ENCODE data around the gene SVIL.

Gene SVIL, protein sequence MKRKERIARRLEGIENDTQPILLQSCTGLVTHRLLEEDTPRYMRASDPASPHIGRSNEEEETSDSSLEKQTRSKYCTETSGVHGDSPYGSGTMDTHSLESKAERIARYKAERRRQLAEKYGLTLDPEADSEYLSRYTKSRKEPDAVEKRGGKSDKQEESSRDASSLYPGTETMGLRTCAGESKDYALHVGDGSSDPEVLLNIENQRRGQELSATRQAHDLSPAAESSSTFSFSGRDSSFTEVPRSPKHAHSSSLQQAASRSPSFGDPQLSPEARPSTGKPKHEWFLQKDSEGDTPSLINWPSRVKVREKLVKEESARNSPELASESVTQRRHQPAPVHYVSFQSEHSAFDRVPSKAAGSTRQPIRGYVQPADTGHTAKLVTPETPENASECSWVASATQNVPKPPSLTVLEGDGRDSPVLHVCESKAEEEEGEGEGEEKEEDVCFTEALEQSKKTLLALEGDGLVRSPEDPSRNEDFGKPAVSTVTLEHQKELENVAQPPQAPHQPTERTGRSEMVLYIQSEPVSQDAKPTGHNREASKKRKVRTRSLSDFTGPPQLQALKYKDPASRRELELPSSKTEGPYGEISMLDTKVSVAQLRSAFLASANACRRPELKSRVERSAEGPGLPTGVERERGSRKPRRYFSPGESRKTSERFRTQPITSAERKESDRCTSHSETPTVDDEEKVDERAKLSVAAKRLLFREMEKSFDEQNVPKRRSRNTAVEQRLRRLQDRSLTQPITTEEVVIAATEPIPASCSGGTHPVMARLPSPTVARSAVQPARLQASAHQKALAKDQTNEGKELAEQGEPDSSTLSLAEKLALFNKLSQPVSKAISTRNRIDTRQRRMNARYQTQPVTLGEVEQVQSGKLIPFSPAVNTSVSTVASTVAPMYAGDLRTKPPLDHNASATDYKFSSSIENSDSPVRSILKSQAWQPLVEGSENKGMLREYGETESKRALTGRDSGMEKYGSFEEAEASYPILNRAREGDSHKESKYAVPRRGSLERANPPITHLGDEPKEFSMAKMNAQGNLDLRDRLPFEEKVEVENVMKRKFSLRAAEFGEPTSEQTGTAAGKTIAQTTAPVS (N-terminal part only)

GRCh38 chr10:29634764-29635625 lies at the start of gene SVIL:
Gene SVIL (minus strand): TSS chr10:29634971. CDS start chr10:29555058, 79,913 bp downstream.
- peak; percentile 61 for DNase-seq (ENCODE audit: low spot score)
- CTCF ChIA-PET, result interaction anchor here (0.5 to 0.7 kb wide), 3 partner anchors 17 to 1090 kb away, joined by 3 to 5 read pairs (median 3); no protein-coding TSS in a partner anchor
- POLR2A ChIA-PET (ENCODE audit: low non-redundant PET), result no interaction called here
- TF ChIP-seq, protein P1, sequence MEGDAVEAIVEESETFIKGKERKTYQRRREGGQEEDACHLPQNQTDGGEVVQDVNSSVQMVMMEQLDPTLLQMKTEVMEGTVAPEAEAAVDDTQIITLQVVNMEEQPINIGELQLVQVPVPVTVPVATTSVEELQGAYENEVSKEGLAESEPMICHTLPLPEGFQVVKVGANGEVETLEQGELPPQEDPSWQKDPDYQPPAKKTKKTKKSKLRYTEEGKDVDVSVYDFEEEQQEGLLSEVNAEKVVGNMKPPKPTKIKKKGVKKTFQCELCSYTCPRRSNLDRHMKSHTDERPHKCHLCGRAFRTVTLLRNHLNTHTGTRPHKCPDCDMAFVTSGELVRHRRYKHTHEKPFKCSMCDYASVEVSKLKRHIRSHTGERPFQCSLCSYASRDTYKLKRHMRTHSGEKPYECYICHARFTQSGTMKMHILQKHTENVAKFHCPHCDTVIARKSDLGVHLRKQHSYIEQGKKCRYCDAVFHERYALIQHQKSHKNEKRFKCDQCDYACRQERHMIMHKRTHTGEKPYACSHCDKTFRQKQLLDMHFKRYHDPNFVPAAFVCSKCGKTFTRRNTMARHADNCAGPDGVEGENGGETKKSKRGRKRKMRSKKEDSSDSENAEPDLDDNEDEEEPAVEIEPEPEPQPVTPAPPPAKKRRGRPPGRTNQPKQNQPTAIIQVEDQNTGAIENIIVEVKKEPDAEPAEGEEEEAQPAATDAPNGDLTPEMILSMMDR (conservative IDR thresholded peaks at IDR 0.05; ENCODE audit: low read depth), result no peak
- H3K27ac ChIP-seq, result peak within 1 kb of the TSS; percentile 95

DNA sequence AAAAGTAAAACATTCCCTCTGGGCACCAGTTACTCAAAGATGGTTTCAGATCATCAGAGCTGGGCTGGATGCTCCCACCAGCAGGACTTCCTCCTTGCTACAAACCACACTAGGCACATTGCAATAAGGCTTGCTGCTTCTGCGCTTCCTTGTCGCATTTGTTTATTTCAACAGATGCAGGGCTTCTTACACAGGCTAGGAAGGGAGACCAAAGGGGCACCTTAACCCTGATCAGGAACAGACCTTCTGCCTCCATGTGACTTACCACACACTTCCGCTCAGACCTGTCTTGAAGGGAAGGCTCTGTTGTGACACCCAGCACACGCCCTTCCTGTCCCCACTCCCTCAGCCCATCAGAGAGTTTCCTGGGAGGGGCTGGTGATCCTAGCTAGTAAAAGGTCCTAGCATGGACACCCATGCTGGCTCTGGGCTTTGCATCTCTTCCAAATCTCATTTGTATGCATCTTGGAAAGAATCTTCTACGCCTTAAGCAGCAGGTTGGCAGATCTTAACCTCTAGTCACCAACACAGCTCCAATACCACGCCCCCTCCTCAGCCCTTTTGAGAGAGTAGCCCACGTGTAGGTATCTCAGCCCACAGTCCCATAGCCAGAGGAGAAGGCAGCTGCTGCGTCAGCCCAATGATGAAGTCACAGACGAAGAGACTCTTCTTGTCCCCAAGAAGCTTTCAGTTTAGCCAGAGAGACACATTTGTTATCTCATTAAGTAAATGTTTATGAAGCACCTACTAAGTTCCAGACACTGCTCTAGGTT lies 47.1 kb upstream of the SVIL start:
- no peak for DNase-seq (ENCODE audit: low spot score)
- ChIA-PET CTCF (no interaction called here), POLR2A (ENCODE audit: low non-redundant PET) (no interaction called here)
- TF ChIP-seq, protein P1 (conservative IDR thresholded peaks at IDR 0.05; ENCODE audit: low read depth), result no peak
- peak overlapping the region; percentile 16; the same call in 1 of the 2 replicates for H3K27ac ChIP-seq

DNA sequence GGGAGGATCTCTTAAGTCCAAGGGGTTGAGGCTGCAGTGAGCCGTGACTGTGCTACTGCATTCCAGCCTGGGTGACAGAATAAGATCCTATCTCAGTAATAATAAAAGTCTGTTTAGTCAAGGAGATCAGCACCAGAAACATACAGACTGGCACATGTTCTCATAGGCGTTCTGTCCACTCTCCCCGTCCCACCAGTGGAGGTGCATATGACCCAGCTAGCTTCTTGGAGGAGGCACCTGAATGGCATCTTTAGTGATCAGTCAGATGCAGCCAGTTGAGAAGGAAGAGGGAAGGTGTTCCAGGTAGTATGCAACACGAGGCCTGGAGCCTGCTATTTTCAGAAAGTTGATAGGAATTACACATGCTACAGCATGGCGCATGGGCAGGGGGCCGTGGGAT lies 45.3 kb upstream of the SVIL start:
- DNase-seq (ENCODE audit: low spot score), result no peak
- TF ChIP-seq, protein P1 (conservative IDR thresholded peaks at IDR 0.05; ENCODE audit: low read depth), result no peak
- ChIA-PET CTCF (no interaction called here), POLR2A (ENCODE audit: low non-redundant PET) (no interaction called here)
- no peak overlapping the region for H3K27ac ChIP-seq

DNA sequence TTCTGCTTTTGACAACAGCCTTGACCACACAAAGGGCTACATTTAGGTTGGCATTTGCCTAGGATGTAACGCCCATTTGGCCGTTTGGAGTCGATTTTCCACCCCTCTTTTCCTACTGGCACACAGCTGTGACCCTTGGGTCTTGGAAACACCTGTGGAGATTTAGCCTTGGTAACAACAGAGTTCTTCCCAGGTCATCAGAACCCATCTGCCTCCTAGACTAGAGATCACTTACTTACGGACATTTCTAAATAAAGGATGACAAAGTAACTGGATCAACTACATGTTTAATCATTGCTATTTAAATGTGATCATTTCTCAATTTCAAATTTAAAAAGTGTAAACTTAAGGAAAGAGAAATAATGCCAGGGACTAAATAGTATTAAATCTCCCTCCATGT lies 42.0 kb upstream of the SVIL start:
- no peak overlapping the region for H3K27ac ChIP-seq
- POLR2A ChIA-PET (ENCODE audit: low non-redundant PET), result no interaction called here
- DNase-seq (ENCODE audit: low spot score), result no peak
- TF ChIP-seq, protein P1 (conservative IDR thresholded peaks at IDR 0.05; ENCODE audit: low read depth), result no peak
- CTCF ChIA-PET, result no interaction called here

GRCh38 chr10:29675984-29676383 lies 41.2 kb upstream of the SVIL start:
- CTCF ChIA-PET, result no interaction called here

More at GRCh38 chr10:29675984-29676383, 41.2 kb upstream of the SVIL start:
- DNase-seq (ENCODE audit: low spot score), result no peak
- POLR2A ChIA-PET (ENCODE audit: low non-redundant PET), result no interaction called here
- H3K27ac ChIP-seq, result no peak overlapping the region
- TF ChIP-seq, protein P1 (conservative IDR thresholded peaks at IDR 0.05; ENCODE audit: low read depth), result no peak
